Rectal smooth muscle tissue (tissue), 1 donor: ENCODE measurements around the gene GSTCD.

Source experiments
- H3K27ac ChIP-seq: one replicate; pipeline ENCODE4 v1.7.0; 2013; ENCODE audit warnings: low read depth, low read length, inconsistent platforms
- H3K27me3 ChIP-seq: one replicate; pipeline ENCODE4 v1.7.0; 2013; ENCODE audit warnings: low read length; ENCODE audit not compliant: control insufficient read depth, insufficient read depth
- H3K36me3 ChIP-seq: one replicate; pipeline ENCODE4 v1.7.0; 2013; ENCODE audit warnings: low read length; ENCODE audit not compliant: control insufficient read depth, insufficient read depth
- H3K4me1 ChIP-seq: one replicate; pipeline ENCODE4 v1.7.0; 2013; ENCODE audit warnings: low read length; ENCODE audit not compliant: control insufficient read depth, insufficient read depth
- H3K4me3 ChIP-seq: one replicate; pipeline ENCODE4 v1.7.0; 2013; ENCODE audit warnings: low read length
- H3K9ac ChIP-seq: one replicate; pipeline ENCODE4 v1.7.0; 2013; ENCODE audit warnings: low read length

Gene GSTCD

GRCh38 chr4:105708181-105709080, at the start of gene GSTCD, which contains the start of gene INTS12:
GSTCD (plus strand) TSS chr4:105708784; CDS start chr4:105717614, 8,830 bp downstream.
INTS12 (minus strand) TSS chr4:105708689; CDS start chr4:105700005, 8,684 bp downstream.
- no peaks in the 10 kb centered on the region for H3K27me3 ChIP-seq
- peaks cover 8% of the 10 kb centered on the region for H3K4me1 ChIP-seq
- H3K36me3 ChIP-seq, result no peaks in the 10 kb centered on the region
- H3K9ac ChIP-seq, result peak within 1 kb of the TSS; percentile 84
- H3K4me3 ChIP-seq, result peak within 1 kb of the TSS; percentile 96
- peak within 1 kb of the TSS; percentile 88 for H3K27ac ChIP-seq

DNA sequence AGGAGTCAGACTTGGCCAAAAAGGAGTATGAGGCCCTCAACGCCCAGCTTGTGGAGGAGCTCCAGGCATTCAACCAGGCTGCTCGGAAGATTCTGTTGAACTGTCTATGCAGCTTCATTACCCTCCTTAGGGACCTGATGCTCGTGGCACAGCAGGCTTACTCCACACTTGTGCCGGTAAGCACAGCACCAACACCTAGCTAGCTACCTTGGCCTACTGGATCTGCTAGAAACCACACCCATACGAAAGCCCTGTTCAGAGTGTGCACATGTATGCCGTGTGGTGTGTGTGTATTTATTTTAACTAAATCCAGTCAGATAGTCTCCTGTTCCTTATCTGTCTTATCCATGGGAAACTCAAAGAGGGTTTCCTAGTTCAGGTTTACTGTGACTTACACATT, 49.4 kb upstream of the GSTCD start:
- H3K27me3 ChIP-seq, result no peaks in the 10 kb centered on the region
- no peaks in the 10 kb centered on the region for H3K4me1 ChIP-seq
- H3K27ac ChIP-seq, result no peak overlapping the region
- no peak overlapping the region for H3K4me3 ChIP-seq
- no peak overlapping the region for H3K9ac ChIP-seq
- H3K36me3 ChIP-seq, result peaks cover 2% of the 10 kb centered on the region

- Histone ChIP-seq H3K4me1 (no peaks in the 10 kb centered on the region), H3K4me3 (no peak overlapping the region), H3K36me3 (peaks cover 2% of the 10 kb centered on the region), H3K27me3 (no peaks in the 10 kb centered on the region), H3K9ac (no peak overlapping the region), H3K27ac (no peak overlapping the region)
These were observed 47.6 kb upstream of the GSTCD start for GRCh38 chr4:105661028-105661427.

- H3K4me3 ChIP-seq, result no peak overlapping the region
These were observed 45.5 kb upstream of the GSTCD start for GRCh38 chr4:105662935-105663675.

DNA sequence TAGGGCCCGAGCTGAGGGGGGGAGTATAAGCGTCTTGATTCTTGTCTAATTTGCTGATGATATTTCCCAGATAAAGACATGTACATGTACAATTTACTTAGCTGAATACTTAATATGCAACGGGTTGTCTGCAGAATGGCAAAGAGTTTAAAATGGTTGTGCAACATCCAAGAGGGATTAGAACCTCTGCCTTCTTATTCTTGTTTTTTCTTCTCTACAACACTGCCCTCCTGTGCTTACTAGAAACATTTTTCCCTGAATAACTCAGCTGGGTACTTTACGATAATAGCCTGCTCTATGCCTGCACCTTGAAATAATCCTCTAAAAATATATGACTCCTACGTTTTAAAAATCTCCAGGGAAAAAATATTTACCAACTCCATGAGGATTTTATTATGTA, 41.9 kb upstream of the GSTCD start:
- Histone ChIP-seq H3K4me3 (no peak overlapping the region), H3K4me1 (no peaks in the 10 kb centered on the region), H3K9ac (no peak overlapping the region), H3K27ac (no peak overlapping the region), H3K36me3 (no peaks in the 10 kb centered on the region), H3K27me3 (no peaks in the 10 kb centered on the region)

More at GRCh38 chr4:105662935-105663675, 45.5 kb upstream of the GSTCD start:
- Histone ChIP-seq H3K9ac (no peak overlapping the region), H3K36me3 (peaks cover 2% of the 10 kb centered on the region), H3K27me3 (no peaks in the 10 kb centered on the region), H3K27ac (no peak overlapping the region), H3K4me1 (no peaks in the 10 kb centered on the region)

GRCh38 chr4:105670684-105671083, 37.9 kb upstream of the GSTCD start:
- no peaks in the 10 kb centered on the region for H3K27me3 ChIP-seq
- H3K27ac ChIP-seq, result no peak overlapping the region
- no peak overlapping the region for H3K4me3 ChIP-seq
- no peaks in the 10 kb centered on the region for H3K36me3 ChIP-seq
- no peaks in the 10 kb centered on the region for H3K4me1 ChIP-seq
- no peak overlapping the region for H3K9ac ChIP-seq

DNA sequence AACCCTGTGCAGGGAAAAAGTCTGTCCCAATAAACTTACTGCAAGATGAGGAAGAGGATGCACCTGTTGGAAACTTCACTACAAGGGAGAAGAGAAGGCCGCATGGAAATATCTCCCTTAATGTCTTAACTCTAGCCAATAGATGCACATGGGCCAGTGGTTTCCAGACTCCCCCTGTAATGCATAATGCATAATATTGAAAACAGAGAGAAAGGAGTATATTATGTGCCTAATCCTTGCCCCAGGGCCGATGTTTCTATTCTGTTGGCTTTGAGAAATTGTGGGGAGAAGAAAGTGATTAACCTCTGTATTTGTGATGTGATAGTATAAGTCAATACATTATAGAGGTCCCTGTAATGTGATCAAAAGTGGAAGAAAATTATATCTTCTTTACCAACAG, 37.3 kb upstream of the GSTCD start:
- Histone ChIP-seq H3K27me3 (no peaks in the 10 kb centered on the region), H3K27ac (no peak overlapping the region), H3K4me3 (no peak overlapping the region), H3K36me3 (no peaks in the 10 kb centered on the region), H3K4me1 (no peaks in the 10 kb centered on the region), H3K9ac (no peak overlapping the region)

DNA sequence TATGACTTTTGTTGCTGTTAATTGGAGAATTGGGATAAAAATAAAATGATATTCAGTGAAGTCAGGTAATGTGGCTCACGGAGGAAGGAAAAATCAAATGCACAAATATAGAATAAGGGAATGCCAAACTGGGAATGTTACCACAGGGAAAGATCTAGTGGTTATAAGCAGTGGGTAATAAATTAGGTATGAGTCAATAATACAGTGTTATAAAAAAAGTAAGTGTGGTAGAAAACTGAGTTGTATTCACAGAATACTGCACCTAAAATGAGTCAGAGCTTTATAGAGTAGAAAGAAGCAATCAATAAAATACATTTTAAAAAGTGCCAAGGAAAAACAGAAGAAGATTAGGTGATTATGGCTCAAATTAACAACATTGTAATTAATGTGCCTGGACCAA, 34.6 kb upstream of the GSTCD start:
- no peaks in the 10 kb centered on the region for H3K4me1 ChIP-seq
- H3K4me3 ChIP-seq, result no peak overlapping the region
- H3K9ac ChIP-seq, result no peak overlapping the region
- no peak overlapping the region for H3K27ac ChIP-seq
- H3K36me3 ChIP-seq, result no peaks in the 10 kb centered on the region
- no peaks in the 10 kb centered on the region for H3K27me3 ChIP-seq

DNA sequence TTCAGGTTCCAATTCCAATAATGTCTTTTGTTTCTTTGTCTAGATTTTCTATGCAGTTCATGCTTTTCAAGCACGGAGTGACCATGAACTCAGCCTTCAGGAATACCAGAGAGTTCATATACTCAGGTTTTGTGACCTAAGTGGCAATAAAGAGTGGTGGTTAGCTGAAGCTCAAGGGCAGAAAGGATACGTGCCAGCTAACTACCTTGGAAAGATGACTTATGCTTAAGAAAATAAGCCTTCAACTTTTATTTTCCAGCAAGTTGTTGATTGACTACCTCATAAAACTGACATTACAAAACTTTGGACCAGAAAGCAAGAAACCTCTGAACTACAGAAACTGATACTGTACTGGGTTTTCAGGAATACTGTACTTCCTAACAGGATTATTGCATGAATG, 30.9 kb upstream of the GSTCD start:
- H3K27ac ChIP-seq, result no peak overlapping the region

DNA sequence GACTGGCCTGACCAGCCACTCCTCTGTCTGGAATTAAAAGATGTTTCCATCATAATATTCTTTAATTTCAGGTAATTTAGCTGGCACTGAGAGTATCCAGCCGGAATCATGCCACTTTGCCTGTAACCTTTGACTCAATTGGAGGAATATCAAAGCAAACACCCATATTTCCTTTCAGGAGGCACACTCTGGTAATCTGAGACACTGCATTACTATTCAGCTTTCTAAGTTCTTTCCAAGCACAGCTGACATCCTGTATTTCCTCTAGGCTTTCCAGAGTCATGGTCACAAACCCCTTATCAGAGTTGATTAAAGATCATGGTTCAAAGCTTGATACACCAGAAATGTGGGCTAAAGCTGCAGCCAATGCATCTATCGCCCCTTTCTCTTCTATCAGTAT, 29.4 kb upstream of the GSTCD start:
- no peak overlapping the region for H3K9ac ChIP-seq
- peaks cover 4% of the 10 kb centered on the region for H3K36me3 ChIP-seq
- no peaks in the 10 kb centered on the region for H3K27me3 ChIP-seq
- H3K4me3 ChIP-seq, result no peak overlapping the region
- no peaks in the 10 kb centered on the region for H3K4me1 ChIP-seq
- no peak overlapping the region for H3K27ac ChIP-seq

More for the DNA sequence above, 30.9 kb upstream of the GSTCD start:
- no peak overlapping the region for H3K9ac ChIP-seq
- peaks cover 1% of the 10 kb centered on the region for H3K36me3 ChIP-seq
- no peaks in the 10 kb centered on the region for H3K4me1 ChIP-seq
- no peaks in the 10 kb centered on the region for H3K27me3 ChIP-seq
- H3K4me3 ChIP-seq, result no peak overlapping the region

DNA sequence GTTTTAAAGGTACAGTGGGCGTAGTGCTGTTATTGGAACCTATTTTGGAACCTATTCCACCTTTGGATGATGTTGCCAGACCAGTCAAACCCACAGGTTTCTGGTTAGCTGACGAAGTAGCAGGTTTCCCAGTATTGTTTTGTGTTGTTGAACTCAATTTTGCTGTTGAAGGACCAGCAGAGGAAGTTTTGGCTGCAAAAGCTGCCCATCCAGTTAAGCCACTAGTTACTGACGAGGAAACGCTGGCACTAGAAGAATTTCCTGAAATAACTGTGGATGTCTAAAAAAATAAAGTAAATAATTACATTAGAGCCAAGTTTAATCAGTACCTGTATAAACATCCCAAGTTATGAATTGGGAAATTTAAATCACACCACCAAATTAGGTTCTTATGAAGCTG, 25.5 kb upstream of the GSTCD start:
- Histone ChIP-seq H3K36me3 (peaks cover 4% of the 10 kb centered on the region), H3K4me3 (no peak overlapping the region), H3K27ac (no peak overlapping the region), H3K27me3 (no peaks in the 10 kb centered on the region), H3K9ac (no peak overlapping the region), H3K4me1 (no peaks in the 10 kb centered on the region)

- Histone ChIP-seq H3K27ac (no peak overlapping the region), H3K4me1 (no peaks in the 10 kb centered on the region), H3K9ac (no peak overlapping the region), H3K4me3 (no peak overlapping the region), H3K36me3 (peaks cover 12% of the 10 kb centered on the region), H3K27me3 (no peaks in the 10 kb centered on the region)
These were observed 22.0 kb upstream of the GSTCD start for GRCh38 chr4:105686571-105686970.
